DND-41 (cell line): ENCODE data around the gene MLLT1.

Experiments
- EZH2 ChIP-seq: IDR thresholded peaks from 3 replicates; pipeline ENCODE4 v1.6.1; 2012; ENCODE audit warnings: borderline replicate concordance, low read depth, mild to moderate bottlenecking, moderate library complexity, low read length, inconsistent platforms; ENCODE audit not compliant: severe bottlenecking
- TF ChIP-seq, protein P1 (sequence below): IDR thresholded peaks from 2 replicates; pipeline ENCODE4 v1.5.1; 2012; ENCODE audit warnings: borderline replicate concordance, low read length, moderate library complexity, mild to moderate bottlenecking; ENCODE audit not compliant: poor library complexity, severe bottlenecking; ENCODE audit errors: extremely low read depth

DNA sequence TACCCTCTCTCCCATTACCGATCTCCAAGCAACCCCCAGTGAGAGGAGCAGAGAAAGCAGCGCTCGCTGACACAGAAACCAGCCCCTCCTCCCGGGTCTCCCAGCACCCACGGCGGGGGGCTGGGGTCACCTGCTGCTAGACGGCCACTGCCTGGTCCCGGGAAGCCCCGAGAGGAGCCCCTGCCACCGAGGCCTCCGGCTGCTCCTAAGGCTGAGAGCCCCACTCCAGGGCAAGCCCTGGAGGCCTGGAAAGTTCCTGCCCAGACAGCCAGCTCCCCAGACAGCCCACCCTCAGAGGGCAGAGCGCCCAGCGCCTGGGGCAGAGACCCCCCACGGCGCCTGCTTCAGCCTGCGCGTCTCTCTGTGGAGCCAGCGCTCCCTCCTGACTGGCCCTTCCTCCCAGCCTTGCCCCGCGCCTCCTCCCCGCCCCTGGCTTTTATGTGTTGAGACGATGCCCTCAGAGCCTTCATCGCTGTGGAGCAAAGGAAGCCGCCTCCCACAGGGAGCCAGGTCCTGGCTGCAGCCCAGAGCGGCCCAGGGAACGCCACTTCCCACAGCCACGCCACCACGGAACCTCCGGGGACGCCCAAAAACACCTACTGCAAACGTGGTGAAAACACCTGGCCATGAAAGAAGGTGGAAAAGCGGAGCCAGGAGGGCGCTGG is 51.1 kb downstream of the MLLT1 start:
- TF ChIP-seq, protein P1, sequence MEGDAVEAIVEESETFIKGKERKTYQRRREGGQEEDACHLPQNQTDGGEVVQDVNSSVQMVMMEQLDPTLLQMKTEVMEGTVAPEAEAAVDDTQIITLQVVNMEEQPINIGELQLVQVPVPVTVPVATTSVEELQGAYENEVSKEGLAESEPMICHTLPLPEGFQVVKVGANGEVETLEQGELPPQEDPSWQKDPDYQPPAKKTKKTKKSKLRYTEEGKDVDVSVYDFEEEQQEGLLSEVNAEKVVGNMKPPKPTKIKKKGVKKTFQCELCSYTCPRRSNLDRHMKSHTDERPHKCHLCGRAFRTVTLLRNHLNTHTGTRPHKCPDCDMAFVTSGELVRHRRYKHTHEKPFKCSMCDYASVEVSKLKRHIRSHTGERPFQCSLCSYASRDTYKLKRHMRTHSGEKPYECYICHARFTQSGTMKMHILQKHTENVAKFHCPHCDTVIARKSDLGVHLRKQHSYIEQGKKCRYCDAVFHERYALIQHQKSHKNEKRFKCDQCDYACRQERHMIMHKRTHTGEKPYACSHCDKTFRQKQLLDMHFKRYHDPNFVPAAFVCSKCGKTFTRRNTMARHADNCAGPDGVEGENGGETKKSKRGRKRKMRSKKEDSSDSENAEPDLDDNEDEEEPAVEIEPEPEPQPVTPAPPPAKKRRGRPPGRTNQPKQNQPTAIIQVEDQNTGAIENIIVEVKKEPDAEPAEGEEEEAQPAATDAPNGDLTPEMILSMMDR: no peak
- TF ChIP-seq EZH2: no peak
